GM19463 (cell line): ENCODE measurements around the gene NFATC3.

Source experiments
- ATAC-seq: cut with Tn5 transposase; IDR thresholded peaks from one replicate; pipeline ENCODE4 v1.9.1; 2021; ENCODE audit warnings: mild to moderate bottlenecking, moderate library complexity; ENCODE audit not compliant: unreplicated experiment

Gene NFATC3

GRCh38 chr16:68072038-68072695, 13.0 kb upstream of the NFATC3 start:
- no peak for ATAC-seq

GRCh38 chr16:68073902-68074760, 11.0 kb upstream of the NFATC3 start:
- no peak for ATAC-seq

- peak; percentile 85 for ATAC-seq
Measured at GRCh38 chr16:68074850-68075555, 10.2 kb upstream of the NFATC3 start.

- ATAC-seq: no peak
Measured at GRCh38 chr16:68075980-68076379, 9.2 kb upstream of the NFATC3 start.

GRCh38 chr16:68076560-68076959, 8.6 kb upstream of the NFATC3 start:
- ATAC-seq: no peak

- no peak for ATAC-seq
Measured at GRCh38 chr16:68077866-68078700, 7.1 kb upstream of the NFATC3 start.

- ATAC-seq: no peak
Measured at GRCh38 chr16:68078701-68079375, 6.3 kb upstream of the NFATC3 start.

GRCh38 chr16:68079376-68079625, 5.9 kb upstream of the NFATC3 start:
- ATAC-seq: no peak

- ATAC-seq: no peak
Measured at GRCh38 chr16:68079626-68080344, 5.4 kb upstream of the NFATC3 start.

GRCh38 chr16:68081861-68082628, 3.1 kb upstream of the NFATC3 start:
- no peak for ATAC-seq

GRCh38 chr16:68082629-68083238, 2.4 kb upstream of the NFATC3 start:
- no peak for ATAC-seq

- ATAC-seq: no peak
Measured at GRCh38 chr16:68083239-68083781, 1.9 kb upstream of the NFATC3 start.

- no peak for ATAC-seq
Measured at GRCh38 chr16:68083861-68084503, 1.2 kb upstream of the NFATC3 start.

GRCh38 chr16:68084504-68085258, 489 bp upstream of the NFATC3 start:
- peak; percentile 69 for ATAC-seq

GRCh38 chr16:68086336-68086841, 1.2 kb downstream of the NFATC3 start:
- no peak for ATAC-seq

GRCh38 chr16:68086860-68087268, 1.7 kb downstream of the NFATC3 start:
- ATAC-seq: no peak

GRCh38 chr16:68087688-68088087, 2.5 kb downstream of the NFATC3 start:
- no peak for ATAC-seq
